ENCODE measurements around the gene ZP2.

DNA sequence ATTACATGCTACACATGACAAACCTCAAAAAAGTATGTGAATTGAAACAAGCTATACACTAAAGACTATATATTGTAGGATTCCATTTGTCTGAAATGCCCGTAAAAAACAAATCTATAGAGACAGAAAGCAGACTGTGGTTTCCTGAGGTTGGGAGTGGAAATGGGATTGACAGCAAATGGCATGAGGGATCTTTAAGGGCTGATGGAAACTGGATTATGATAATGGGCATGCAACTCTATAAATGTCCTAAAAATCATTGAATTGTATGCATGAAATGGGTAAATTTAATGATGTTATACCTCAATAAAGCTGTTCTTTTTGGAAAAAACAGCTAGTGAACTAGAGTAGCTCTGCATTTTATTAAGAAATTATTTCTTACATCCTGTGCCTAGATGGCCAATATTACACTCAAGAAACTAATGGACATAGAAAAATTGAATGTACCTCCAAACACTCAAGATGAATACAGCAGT lies 21.7 kb upstream of the ZP2 start:
- TF ChIP-seq, protein P1, sequence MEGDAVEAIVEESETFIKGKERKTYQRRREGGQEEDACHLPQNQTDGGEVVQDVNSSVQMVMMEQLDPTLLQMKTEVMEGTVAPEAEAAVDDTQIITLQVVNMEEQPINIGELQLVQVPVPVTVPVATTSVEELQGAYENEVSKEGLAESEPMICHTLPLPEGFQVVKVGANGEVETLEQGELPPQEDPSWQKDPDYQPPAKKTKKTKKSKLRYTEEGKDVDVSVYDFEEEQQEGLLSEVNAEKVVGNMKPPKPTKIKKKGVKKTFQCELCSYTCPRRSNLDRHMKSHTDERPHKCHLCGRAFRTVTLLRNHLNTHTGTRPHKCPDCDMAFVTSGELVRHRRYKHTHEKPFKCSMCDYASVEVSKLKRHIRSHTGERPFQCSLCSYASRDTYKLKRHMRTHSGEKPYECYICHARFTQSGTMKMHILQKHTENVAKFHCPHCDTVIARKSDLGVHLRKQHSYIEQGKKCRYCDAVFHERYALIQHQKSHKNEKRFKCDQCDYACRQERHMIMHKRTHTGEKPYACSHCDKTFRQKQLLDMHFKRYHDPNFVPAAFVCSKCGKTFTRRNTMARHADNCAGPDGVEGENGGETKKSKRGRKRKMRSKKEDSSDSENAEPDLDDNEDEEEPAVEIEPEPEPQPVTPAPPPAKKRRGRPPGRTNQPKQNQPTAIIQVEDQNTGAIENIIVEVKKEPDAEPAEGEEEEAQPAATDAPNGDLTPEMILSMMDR (IDR thresholded peaks at IDR 0.05): no peak
- no peak for TF ChIP-seq POLR2A (IDR thresholded peaks at IDR 0.05)
